HG02610 (cell line): ENCODE measurements around the gene ZNF425.
A peak's percentile ranks its signal among the peaks of the same experiment; 100 is the strongest.
"Not testable (repeated sequence)": the region's sequence is repeated elsewhere in the genome, so short reads cannot be mapped to it uniquely, and the experiment has no call there.

Experiments
- ATAC-seq: cut with Tn5 transposase; IDR thresholded peaks from one replicate; pipeline ENCODE4 v1.9.1; 2021; ENCODE audit warnings: mild to moderate bottlenecking, moderate library complexity; ENCODE audit not compliant: unreplicated experiment

The ZNF425 gene

DNA sequence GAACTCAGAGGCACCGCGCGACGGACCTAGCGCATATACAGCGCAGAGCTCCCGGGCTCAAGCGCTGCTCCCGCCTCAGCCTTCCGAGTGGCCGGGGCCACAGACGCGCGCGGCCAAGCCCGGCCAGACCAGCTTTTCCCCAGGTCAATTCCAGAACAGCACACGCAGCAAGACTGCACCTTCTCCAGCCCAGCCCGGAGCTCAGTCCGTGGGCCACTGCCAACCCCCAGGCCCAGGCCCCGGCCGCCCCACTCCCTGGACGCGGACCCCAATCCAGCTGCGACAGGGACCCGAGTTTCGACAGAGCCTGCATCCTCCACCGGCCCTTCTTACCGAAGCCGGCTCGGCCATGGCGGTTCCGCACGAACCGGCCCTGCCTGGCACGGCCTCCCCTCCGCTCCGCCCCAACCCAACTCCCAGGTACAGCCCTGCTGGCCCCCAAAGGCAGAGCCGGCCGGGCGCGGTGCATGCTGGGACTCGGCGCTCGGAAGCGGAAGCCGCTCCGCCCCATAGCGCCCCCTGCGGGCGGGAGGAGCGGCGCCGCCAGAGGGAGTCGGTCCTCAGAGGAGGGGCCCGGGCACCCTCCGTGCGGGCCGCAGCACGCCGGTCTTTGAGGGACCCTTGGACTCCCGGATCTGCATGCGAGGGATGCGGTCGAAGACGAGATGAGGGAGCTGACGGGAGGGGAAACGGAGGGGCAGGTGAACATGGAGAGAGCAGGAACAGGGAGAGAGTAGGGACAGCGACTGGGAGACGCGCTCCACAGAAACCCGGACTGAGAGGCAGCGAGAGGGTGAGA is at the start of gene ZNF425:
Gene ZNF425, minus strand, starts transcription at position 462 of the 799 bp plus-strand sequence. Its CDS starts 111 bp downstream, at position 351.
- ATAC-seq = peak; percentile 88

DNA sequence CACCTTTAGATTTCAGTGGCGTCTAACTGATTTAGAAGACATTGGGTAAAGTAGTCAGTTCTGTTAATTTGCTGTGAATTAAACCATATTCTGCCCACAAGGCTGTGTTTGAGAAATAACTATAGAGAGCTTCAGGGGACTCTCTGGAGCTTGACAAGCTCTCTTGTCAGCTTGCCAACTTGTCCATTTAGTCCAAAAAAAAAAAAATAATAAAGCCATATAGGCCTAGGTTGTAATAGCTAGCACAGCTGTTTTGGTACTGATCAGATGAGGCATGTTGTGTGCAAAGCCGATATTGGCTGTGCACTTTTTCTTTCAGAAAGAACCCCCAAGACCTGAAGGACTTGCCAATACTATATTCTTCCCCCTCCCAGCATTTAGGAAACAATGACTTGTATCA is 49.0 kb upstream of the ZNF425 start:
- no peak for ATAC-seq

GRCh38 chr7:149172534-149172920 is 46.4 kb upstream of the ZNF425 start:
- no peak for ATAC-seq

GRCh38 chr7:149171892-149172533 is 45.9 kb upstream of the ZNF425 start:
- ATAC-seq = no peak

GRCh38 chr7:149166630-149167352 is 40.7 kb upstream of the ZNF425 start:
- ATAC-seq = no peak

DNA sequence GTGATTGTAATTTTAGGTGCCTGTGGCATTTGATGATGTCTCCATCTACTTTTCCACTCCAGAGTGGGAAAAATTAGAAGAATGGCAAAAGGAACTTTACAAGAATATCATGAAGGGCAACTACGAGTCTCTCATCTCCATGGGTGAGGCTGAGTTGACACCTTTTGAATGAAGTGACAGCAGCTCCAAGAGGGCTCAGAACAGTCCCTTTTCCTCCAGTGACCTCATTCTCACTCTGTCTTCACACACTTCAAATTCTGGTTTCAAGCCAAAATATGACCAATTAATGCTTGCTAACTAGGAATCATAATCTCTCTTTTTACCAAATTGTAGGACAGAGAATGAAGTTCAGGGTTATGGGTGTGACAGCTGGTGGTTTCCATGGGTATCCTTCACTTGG is 40.0 kb upstream of the ZNF425 start:
- ATAC-seq = no peak

GRCh38 chr7:149161241-149161848 is 35.2 kb upstream of the ZNF425 start:
- no peak for ATAC-seq

DNA sequence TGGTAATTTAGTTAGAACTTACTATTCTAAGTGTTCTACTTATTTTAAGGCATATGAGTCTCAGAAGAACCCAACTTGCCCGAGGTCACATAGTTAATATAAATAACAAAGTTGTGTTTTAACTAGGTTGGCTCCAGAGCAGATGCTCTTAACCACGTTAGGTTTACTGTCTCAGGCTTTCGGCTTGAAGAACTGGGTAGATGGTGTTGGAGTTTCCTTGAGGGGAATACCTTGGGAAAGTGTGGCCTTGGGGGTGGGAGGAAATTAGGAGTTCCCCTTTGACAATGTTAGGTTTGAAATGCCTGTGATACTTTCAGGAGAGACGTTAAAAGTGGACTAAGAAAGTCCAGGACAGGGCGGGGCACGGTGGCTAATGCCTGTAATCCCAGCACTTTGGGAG is 30.8 kb upstream of the ZNF425 start:
- peak; percentile 65 for ATAC-seq

- ATAC-seq = no peak
These were observed 27.9 kb upstream of the ZNF425 start for GRCh38 chr7:149154056-149154455.

DNA sequence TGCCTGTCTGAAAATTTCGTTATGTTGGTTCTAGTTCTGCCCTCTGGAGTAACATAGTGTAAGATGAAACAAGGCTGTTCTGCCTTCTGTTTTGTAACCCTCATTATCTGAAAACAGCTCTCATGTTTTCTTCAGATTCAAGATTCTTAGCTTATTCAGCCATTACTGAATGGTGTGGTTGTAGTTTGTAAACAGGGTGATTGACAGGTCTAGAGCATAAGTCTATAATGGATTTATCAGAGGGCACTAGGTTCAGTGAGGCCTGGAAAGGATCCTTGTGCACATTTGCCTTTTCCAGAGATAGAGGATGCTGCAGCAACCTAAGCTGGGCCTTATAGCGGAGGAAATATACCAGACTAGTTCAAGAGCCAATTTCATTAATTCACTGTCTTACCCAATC is 27.2 kb upstream of the ZNF425 start:
- ATAC-seq = no peak

GRCh38 chr7:149150981-149151380 is 24.9 kb upstream of the ZNF425 start:
- ATAC-seq = no peak

GRCh38 chr7:149147752-149148653 is 21.9 kb upstream of the ZNF425 start:
- peak; percentile 29 for ATAC-seq

DNA sequence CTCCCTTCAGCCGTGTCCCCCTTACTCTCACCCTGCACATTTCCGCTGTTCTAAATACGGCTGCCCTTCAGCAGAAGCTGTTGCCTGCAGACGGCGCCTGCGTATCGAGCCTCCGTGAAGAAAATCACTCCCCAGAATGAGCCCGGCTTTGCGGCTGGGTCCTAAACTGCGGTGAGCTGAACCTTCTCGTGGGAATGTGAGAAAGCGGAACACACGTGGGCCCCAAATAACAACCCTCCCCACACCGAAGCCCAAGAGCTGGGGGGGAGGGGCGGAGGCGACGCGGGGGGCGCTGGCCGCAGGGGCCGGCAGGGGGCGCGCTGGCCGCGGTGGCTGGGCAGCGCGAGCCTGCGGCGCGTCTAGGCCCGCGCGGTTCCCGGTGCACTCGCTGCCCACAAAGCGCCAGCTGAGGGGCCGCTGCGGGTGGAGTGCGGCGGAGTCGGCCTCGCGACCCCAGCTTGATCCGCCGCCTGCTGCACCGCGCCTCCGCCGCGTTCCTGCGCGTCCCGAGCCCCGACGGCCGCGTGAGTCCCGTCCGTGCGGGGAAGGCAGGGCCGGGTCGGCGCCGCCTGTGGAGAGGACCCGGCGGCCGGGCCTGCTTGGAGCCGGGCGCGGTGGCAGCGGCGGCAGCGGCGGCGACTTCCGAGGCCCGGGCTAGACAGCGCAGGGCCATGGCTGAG is 21.1 kb upstream of the ZNF425 start, which contains the start of gene ZNF398:
Gene ZNF398, plus strand, starts transcription at position 382 of the 680 bp plus-strand sequence. Its CDS starts 290 bp downstream, at position 672.
- peak; percentile 72 for ATAC-seq

DNA sequence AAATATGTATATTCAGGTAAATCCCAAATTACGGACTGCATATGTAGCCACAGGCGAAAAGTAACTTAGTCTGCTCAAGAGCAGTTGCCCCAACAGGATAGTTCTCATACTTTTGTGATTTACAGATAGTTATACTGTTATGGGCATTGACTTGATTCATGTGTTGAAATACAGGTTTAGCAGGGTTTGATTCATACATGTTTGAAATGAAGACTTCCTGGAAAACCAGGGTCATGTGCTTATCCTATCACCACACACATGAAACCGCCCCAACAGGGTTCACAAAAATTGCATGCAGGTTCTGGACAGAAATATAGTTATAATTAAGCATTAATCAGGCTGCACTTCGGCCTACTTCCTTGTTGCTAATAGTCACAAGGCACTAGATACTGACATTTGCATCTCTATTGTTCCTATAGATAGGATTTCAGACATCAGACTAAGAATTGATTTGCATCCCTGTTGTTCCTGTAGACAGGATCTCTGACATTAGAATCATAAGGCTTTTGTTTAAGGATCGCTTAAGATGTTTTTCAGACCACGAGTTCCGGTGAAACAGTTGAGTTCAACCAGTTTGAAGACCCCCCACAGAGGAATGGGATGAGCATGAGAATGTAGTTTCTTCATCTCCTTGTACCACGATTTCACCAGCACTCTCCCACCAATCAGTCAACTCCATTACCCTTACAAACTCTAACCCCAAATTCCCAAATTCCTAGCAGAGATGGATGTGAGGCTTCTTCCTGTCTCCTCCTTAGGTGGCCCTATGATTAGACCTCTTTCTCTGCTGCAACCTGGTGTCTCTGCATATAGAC is 19.1 kb upstream of the ZNF425 start:
- no peak for ATAC-seq

GRCh38 chr7:149144436-149144922 is 18.4 kb upstream of the ZNF425 start:
- ATAC-seq = not testable (repeated sequence)

DNA sequence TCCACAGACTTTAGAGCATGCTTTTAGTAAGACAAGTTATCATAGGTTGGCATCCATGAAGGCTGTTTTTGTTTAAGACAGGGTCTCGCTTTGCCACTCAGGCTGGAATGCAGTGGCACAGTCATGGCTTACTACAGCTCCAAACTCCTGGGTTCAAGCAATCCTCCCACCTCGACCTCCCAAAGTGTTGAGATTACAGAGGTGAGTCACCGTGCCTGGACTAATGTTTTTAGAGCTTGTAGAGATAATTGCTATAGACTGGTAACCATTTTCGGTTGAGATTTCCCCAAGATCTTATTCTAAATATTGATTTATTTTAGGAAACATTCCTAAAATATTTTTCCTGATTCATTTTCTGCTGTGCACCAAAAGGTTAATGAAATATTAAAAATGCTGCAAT is 15.8 kb upstream of the ZNF425 start:
- ATAC-seq = no peak

DNA sequence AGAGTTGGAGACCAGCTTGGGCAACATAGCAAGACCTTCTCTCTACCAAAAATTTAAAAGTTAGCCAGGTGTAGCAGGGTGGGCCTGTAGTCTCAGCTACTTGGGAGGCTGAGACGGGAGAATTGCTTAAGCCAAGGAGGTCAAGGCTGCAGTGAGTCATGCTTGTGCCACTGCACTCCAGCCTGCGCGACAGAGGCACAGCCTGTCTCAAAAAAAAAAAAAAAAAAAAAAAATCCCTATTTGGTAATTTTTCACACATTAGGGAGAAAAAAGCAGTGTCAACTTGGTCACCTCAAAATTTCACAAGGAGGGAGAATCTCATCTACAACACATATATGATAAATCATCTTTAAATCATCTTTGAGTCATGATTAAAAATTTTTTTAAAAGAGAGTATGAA is 14.7 kb upstream of the ZNF425 start:
- ATAC-seq = no peak

DNA sequence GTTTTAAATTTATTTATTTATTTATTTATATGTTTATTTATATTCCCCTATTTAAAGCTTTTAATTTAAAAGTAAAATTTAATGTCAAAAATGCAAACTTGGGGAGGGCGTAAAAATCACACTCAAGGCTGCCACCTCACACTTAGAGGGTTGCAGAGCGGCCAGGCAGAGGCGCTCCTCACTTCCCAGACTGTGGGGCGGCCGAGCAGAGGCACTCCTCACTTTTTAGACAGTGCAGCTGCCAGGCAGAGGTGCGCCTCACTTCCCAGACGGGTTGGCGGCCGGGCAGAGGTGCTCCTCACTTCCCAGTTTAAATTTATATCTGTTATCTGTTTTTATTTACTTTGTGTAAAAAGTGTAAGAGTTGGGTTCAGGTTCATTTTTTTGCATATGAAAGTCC is 10.0 kb upstream of the ZNF425 start:
- ATAC-seq = no peak
